HT-29 (cell line): ENCODE measurements around the gene TWIST2. TPM values are rescaled to one million over a fixed set of nuclear protein-coding genes. Genes with fewer than 3 reads are reported as not detected.

Source experiments
- DNase-seq: peaks from one replicate; pipeline ENCODE4 v3.0.0-alpha.2; 2015; ENCODE audit warnings: low spot score
- total RNA-seq: library from RNA; depleted of rRNA; stranded (reverse); fragments of >200 nt; shearing (Covaris generic); gene quantifications from 2 replicates; pipeline ENCODE4 v1.2.3, GENCODE V29; 2014; rRNA removed

TWIST2 gene
- total RNA-seq: not detected in 2 replicates

DNA sequence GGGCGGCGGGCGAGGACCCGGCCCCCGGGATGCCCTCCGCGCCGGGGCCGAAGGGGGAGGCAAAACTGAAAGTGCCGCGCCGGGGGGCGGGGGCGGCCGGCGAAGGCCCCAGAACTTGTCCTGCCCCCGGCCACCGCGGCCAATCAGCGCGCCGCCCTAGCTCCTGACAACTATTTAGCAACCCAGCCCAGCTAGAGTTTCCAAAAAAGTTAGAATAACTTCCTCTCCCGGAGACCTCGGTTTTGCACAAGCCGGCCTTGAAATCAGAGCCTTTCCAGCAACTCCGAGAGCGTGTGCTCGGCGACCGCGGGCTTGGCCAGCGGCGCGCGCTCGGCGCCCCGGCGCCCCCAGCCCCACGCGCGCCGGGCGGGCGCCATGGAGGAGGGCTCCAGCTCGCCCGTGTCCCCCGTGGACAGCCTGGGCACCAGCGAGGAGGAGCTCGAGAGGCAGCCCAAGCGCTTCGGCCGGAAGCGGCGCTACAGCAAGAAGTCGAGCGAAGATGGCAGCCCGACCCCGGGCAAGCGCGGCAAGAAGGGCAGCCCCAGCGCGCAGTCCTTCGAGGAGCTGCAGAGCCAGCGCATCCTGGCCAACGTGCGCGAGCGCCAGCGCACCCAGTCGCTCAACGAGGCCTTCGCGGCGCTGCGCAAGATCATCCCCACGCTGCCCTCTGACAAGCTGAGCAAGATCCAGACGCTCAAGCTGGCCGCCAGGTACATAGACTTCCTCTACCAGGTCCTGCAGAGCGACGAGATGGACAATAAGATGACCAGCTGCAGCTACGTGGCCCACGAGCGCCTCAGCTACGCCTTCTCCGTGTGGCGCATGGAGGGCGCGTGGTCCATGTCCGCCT lies at the start of gene TWIST2:
TSS of gene TWIST2 (plus strand) at position 245 of the 850 bp plus-strand sequence. CDS start at position 376, 131 bp downstream.
- no peak for DNase-seq

DNA sequence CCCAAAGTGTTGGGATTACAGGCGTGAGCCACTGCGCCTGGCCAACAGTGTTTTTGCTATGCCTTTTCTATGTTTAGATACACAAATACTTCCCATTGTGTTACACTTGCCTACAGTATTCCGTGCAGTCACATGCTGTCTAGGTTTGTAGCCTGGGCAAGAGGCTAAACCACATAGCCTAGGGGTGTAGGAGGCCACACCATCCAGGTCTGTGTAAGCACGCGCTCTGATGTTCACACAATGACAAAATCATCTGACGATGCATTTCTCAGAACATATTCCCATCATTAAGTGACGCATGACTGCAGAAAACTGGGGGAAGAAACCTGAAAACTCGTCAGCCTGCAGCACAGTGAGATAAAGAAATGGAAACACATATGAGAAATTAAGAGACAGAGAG lies 46.1 kb upstream of the TWIST2 start:
- no peak for DNase-seq

DNA sequence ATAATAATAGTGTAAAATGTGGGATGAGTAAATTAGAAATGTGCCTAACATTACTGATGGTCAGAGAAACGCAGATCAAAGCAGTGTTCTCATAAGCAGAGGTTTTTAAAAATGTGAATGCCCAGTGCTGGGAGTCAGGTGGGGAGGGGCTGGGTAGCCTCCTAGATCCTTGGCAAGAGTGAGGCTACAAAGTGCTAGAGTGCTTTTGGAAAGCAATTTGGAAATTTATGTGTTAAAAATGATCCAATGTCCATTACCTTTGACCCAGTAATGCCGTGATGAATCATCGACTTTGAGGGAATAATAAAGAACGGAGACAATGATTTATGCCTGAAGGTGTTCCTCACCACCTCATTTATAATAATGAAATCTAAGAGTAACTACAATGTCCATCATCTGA lies 44.9 kb upstream of the TWIST2 start:
- DNase-seq: no peak

GRCh38 chr2:238803996-238804870 lies 43.7 kb upstream of the TWIST2 start:
- DNase-seq: no peak

DNA sequence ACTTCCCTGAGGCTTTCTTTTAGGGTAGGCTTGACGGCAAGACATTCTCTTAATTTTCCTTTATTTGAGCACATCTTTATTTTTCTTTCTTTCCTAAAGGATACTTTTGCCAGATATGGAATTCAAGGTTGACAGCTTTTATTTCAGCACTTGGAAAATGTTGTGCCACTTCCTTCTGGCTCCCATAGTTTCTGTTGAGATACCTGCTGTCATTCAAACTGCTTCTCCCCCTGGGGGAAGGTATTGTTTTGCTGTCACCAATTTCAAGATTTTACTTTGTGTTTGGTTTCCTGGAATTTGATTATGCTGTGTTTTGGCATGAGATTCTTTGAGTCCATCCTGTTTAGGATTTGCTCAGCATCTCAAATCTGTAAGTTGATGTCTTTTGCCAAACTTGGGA lies 39.1 kb upstream of the TWIST2 start:
- DNase-seq: no peak

- DNase-seq: no peak
These were observed 37.6 kb upstream of the TWIST2 start for GRCh38 chr2:238810321-238810720.

DNA sequence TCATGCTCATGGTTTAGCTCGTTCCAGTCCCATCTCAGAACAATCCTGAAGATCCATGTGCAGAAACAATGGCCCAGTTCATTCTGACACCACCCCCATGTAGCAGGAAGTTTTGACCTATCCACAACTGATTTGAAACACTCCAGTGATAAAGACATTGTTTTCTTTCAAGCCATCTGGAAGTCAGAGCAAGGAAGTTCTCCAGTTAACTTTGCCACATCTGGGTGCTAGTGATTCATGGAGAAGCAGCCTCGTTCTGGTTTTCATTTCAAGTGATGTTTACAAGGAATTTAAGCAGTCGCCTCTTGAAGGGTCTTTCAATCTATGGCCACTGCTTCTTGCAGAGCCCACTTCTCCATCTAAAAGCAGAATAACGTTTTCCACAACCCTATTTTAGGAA lies 36.6 kb upstream of the TWIST2 start:
- no peak for DNase-seq

- no peak for DNase-seq
These were observed 36.1 kb upstream of the TWIST2 start for GRCh38 chr2:238811759-238812158.

- no peak for DNase-seq
These were observed 34.8 kb upstream of the TWIST2 start for GRCh38 chr2:238813109-238813508.

DNA sequence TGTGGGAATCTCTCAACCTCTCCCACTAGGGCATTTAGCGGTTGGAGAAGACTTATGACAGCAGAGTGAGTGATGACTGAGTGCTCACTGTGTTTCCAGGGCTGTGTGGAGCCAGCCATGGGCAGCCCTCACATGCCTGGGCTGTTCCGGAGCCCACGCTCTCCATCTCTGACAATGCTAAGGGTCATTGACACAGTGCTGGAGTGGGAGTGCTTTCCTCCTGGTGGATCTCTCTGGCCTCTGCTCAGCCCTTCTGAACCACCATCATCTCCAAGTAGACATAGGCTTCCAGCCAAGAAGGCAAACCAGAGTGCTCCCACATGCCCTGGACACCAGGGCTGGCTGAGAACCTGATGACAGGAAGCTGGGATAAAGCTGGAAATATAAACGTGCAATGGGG lies 33.1 kb upstream of the TWIST2 start:
- no peak for DNase-seq

- DNase-seq: no peak
These were observed 31.6 kb upstream of the TWIST2 start for GRCh38 chr2:238816291-238816690.

DNA sequence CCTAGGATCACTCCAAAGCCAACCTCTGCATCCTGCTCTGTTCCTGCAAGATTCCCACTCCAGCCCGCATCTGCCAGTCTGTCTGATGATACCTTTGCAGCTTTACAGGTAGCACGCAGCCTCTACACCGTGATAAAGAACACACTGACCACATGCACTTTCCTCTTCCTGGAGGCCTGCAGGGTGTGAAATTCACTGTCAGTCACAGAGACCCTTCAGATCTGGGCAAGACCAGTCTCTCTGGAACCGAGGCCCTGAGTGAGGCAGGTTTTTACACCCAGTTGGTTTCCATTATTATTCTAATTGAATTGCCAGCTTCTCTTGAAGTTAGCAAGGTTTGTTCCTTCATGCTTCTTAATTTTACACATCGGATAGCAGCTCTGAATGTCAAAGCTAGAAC lies 30.5 kb upstream of the TWIST2 start:
- no peak for DNase-seq

GRCh38 chr2:238817891-238818290 lies 30.0 kb upstream of the TWIST2 start:
- DNase-seq: no peak

DNA sequence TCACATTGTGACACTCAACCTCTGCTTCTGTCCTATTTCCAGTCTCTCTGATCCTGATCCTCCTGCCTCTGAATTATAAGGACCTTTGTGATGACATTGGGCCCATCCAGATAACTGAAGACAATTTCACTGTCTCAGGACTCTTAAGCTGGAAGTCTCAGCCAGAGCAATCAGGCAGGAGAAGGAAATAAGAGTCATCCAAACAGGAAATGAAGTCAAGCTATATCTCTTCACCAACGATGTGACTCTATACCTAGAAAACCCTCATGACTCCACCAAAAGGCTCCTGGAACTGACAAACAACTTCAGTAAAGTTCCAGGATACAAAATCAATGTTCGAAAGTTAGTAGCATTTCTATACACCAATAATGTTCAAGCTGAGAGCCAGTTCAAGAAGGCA lies 29.3 kb upstream of the TWIST2 start:
- no peak for DNase-seq

GRCh38 chr2:238820197-238820596 lies 27.7 kb upstream of the TWIST2 start:
- no peak for DNase-seq

DNA sequence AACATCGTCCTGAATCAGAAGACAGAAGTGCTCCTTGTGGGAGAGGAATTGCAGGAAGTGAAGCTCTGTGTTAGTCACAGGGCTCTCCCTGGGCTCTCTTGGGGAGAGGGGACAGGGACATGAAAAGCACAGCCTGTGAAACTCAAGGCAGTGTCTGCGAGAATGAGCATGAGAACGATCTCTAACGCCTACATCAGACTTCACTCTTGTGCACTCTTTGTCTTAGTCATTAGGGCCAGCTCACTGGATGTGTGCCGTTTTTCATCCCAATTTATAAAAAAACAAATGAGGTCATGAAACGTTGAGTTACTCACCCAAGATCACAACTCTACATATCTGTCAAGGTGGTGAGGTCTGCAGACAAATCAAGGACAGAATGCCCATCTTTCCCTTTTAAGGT lies 27.0 kb upstream of the TWIST2 start:
- DNase-seq: no peak

GRCh38 chr2:238821391-238821790 lies 26.5 kb upstream of the TWIST2 start:
- DNase-seq: no peak

DNA sequence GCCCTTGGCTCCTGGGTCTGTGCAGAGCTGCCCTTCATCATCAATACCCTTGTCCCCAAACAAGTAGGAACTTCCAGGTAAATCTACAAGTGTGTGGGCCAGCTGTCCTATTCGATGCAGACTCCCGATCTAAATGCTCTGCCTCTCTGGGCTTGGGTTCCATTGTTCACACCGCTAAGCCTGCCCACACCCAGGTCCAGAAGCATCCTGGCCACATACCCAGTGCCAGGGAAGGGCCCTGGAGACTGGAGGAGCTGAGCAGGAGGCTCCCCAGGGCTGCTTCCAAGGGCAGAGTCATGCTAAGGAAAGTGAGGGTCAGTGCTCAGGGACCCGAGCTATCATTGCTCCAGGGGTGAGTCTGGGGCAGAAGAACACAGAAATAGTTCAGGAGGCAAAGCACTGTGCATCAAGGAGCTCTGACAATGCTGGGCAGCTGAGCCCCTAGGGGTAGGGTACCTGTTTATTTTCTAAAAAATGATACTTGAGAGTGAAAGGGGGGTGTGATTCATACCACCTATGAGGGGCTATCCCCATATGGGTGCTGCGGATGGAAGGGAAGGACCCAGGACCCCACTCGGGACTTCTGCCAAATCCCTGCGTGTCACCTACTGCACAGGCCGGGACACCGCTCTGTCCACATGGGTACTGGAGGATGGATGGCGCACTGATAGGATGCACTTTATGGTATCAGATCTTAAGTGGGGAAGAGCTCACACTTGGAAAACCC lies 25.8 kb upstream of the TWIST2 start:
- no peak for DNase-seq

- no peak for DNase-seq
These were observed 24.9 kb upstream of the TWIST2 start for GRCh38 chr2:238822955-238823354.

- no peak for DNase-seq
These were observed 16.7 kb upstream of the TWIST2 start for GRCh38 chr2:238831177-238831576.

- DNase-seq: no peak
These were observed 12.9 kb upstream of the TWIST2 start for GRCh38 chr2:238834982-238835381.

DNA sequence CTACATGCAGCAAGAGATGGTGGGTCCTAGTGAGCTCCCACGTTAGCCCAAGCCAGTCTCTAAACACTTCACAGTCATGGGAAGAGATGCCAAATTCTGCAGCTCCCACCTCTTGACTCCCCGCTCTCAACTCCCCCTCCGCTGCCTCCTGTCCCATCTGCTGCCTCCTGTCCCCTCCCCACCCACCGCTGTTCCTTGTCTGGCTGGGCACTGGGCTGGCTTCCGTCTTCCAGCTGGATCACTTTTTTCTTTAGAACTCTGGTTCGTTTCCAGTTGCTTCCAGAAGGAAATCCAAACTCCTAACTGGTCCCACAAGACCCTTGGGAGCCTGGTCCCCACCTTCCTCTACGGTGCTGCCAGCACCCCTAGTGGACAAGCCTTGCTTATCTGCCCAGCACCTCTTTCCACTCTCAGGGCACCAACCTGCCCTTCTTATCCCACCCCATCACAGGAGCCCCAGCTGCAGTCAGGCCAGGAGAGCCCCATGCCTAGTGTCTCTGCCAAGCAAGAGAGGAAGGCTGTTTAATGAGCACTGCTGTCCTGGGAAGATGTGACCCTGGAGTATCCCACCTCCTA lies 12.1 kb upstream of the TWIST2 start:
- no peak for DNase-seq
